H1 (cell line): Measurements from ENCODE around the gene PLSCR1. TPM values are rescaled to one million over a fixed set of nuclear protein-coding genes. Genes with fewer than 3 reads are reported as not detected.

Experiments
- CTCF ChIA-PET: fragments of 300-600 bp; sonication (Branson Sonifier 250); formaldehyde crosslinking; loops from one replicate; lab custom pipeline; 2021; ENCODE audit not compliant: partially characterized antibody; lab: Charles Lee
- POLR2A ChIA-PET: fragments of 300-600 bp; sonication (Branson Sonifier 250); formaldehyde crosslinking; loops from one replicate; lab custom pipeline; 2021; ENCODE audit warnings: inconsistent platforms; ENCODE audit not compliant: partially characterized antibody; lab: Charles Lee
- DNase-seq, 2 experiments: peaks; one replicate each; pipeline versions ENCODE4 v3.0.0 to v3.0.0-alpha.2; 2010 to 2022; ENCODE audit warnings: low spot score in 2 of 2, low read depth in 1 of 2, mixed read lengths in 1 of 2
- FAIRE-seq: peaks from 2 replicates; lab custom pipeline; 2011; peaks lifted over from hg19 to GRCh38; lab: Jason Lieb, UNC
- H2AFZ ChIP-seq: 2 replicates; pipeline ENCODE4 v1.8.1; 2012; ENCODE audit warnings: low read length, inconsistent platforms
- H2AK5ac ChIP-seq: 2 replicates; pipeline ENCODE4 v1.6.1; 2013; ENCODE audit warnings: low read depth, low read length
- H2BK120ac ChIP-seq: replicated peaks from 2 replicates; pipeline ENCODE3; 2013; ENCODE audit warnings: low read depth, low read length, inconsistent platforms
- H2BK12ac ChIP-seq: 2 replicates; pipeline ENCODE4 v1.6.1; 2013; ENCODE audit warnings: low read depth, low read length
- H2BK15ac ChIP-seq: 2 replicates; pipeline ENCODE4 v1.6.1; 2013; ENCODE audit warnings: low read length
- H2BK20ac ChIP-seq: 2 replicates; pipeline ENCODE4 v1.6.1; 2013; ENCODE audit warnings: low read length
- H2BK5ac ChIP-seq: 2 replicates; pipeline ENCODE4 v1.6.1; 2013; ENCODE audit warnings: low read depth, low read length
- H3K14ac ChIP-seq: 2 replicates; pipeline ENCODE4 v1.6.1; 2013; ENCODE audit warnings: inconsistent platforms; ENCODE audit not compliant: insufficient read length
- H3K18ac ChIP-seq: 2 replicates; pipeline ENCODE4 v1.6.1; 2013; ENCODE audit warnings: low read length; ENCODE audit errors: extremely low read depth
- H3K23ac ChIP-seq: 2 replicates; pipeline ENCODE4 v1.6.1; 2013; ENCODE audit warnings: inconsistent platforms; ENCODE audit not compliant: insufficient read length
- H3K23me2 ChIP-seq: 2 replicates; pipeline ENCODE4 v1.6.1; 2013; ENCODE audit warnings: low read depth, low read length
- H3K27ac ChIP-seq: 2 replicates; pipeline ENCODE4 v1.6.1; 2011; ENCODE audit warnings: low read depth, low read length, inconsistent platforms
- H3K27me3 ChIP-seq, 4 experiments: replicated peaks in 1 of 4; 1 replicate in 1 of 4; 2 replicates in 3 of 4; pipeline versions ENCODE4 v1.6.1 to v1.8.1; 2011 to 2013; ENCODE audit warnings: low read length in 3 of 4, mild to moderate bottlenecking in 3 of 4, inconsistent platforms in 2 of 4, mixed read lengths in 2 of 4, moderate library complexity in 1 of 4; ENCODE audit not compliant: control insufficient read depth in 3 of 4, insufficient read depth in 3 of 4; ENCODE audit errors: extremely low read depth in 1 of 4
- H3K36me3 ChIP-seq, 4 experiments: 2 replicates each; pipeline versions ENCODE4 v1.6.1 to v1.8.1; 2011 to 2013; ENCODE audit warnings: mild to moderate bottlenecking in 4 of 4, low read length in 3 of 4, moderate library complexity in 2 of 4, control low read depth in 1 of 4, inconsistent platforms in 1 of 4; ENCODE audit not compliant: insufficient read depth in 4 of 4, control insufficient read depth in 2 of 4
- H3K4ac ChIP-seq: replicated peaks from 2 replicates; pipeline ENCODE3; 2013; ENCODE audit warnings: low read length, low read depth, mixed read lengths, inconsistent platforms; ENCODE audit not compliant: insufficient read length
- H3K4me1 ChIP-seq, 4 experiments: replicated peaks in 1 of 4; 1 replicate in 1 of 4; 2 replicates in 3 of 4; pipeline versions ENCODE4 v1.6.1 to v1.8.1; 2011 to 2013; ENCODE audit warnings: low read length in 3 of 4, inconsistent platforms in 2 of 4, mixed read lengths in 1 of 4; ENCODE audit not compliant: insufficient read depth in 4 of 4, control insufficient read depth in 3 of 4
- H3K4me2 ChIP-seq, 2 experiments: 2 replicates each; pipeline versions ENCODE4 v1.6.1 to v1.8.1; 2011 to 2013; ENCODE audit warnings: low read depth in 2 of 2, low read length in 2 of 2, control low read depth in 1 of 2, inconsistent platforms in 1 of 2, mild to moderate bottlenecking in 1 of 2; ENCODE audit not compliant: insufficient read depth in 1 of 2
- H3K4me3 ChIP-seq, 4 experiments: fragments of 200-600, 300-600 bp in 1 of 4; sonication (generic), shearing (Covaris generic), sonication (Bioruptor Twin) in 1 of 4; 2 replicates each; pipeline versions ENCODE4 v1.5.1 to v1.8.1; 2011 to 2016; ENCODE audit warnings: low read length in 4 of 4, low read depth in 3 of 4, control low read depth in 2 of 4, inconsistent platforms in 2 of 4, mild to moderate bottlenecking in 2 of 4, mixed read lengths in 1 of 4, moderate library complexity in 1 of 4; ENCODE audit not compliant: insufficient read depth in 2 of 4; ENCODE audit errors: extremely low read depth in 1 of 4
- H3K56ac ChIP-seq: replicated peaks from 2 replicates; pipeline ENCODE3; 2013; ENCODE audit warnings: low read depth, mild to moderate bottlenecking, mixed read lengths, low read length, inconsistent platforms; ENCODE audit not compliant: insufficient read length
- H3K79me1 ChIP-seq: 2 replicates; pipeline ENCODE4 v1.6.1; 2013; ENCODE audit warnings: low read depth, low read length, control low read depth
- H3K79me2 ChIP-seq, 2 experiments: 2 replicates each; pipeline versions ENCODE4 v1.6.1 to v1.8.1; 2012 to 2013; ENCODE audit warnings: low read length in 2 of 2, mild to moderate bottlenecking in 2 of 2, inconsistent platforms in 1 of 2; ENCODE audit not compliant: insufficient read depth in 2 of 2, control insufficient read depth in 1 of 2
- H3K9ac ChIP-seq, 4 experiments: replicated peaks in 1 of 4; 1 replicate in 1 of 4; 2 replicates in 3 of 4; pipeline versions ENCODE4 v1.6.1 to v1.8.1; 2011 to 2013; ENCODE audit warnings: low read depth in 3 of 4, low read length in 3 of 4, control low read depth in 2 of 4, mild to moderate bottlenecking in 2 of 4, moderate library complexity in 2 of 4, inconsistent platforms in 1 of 4; ENCODE audit errors: extremely low read depth in 1 of 4
- H3K9me3 ChIP-seq, 2 experiments: 2 replicates each; pipeline versions ENCODE4 v1.6.1 to v1.8.1; 2012 to 2013; ENCODE audit warnings: mild to moderate bottlenecking in 2 of 2, moderate library complexity in 2 of 2, control low read depth in 1 of 2, inconsistent platforms in 1 of 2, low read depth in 1 of 2, low read length in 1 of 2, mixed read lengths in 1 of 2; ENCODE audit not compliant: insufficient read depth in 2 of 2
- H4K20me1 ChIP-seq, 2 experiments: replicated peaks in 1 of 2; 2 replicates each; pipeline versions ENCODE3 to v1.8.1; 2011 to 2013; ENCODE audit warnings: inconsistent platforms in 2 of 2, low read length in 2 of 2, mild to moderate bottlenecking in 1 of 2; ENCODE audit not compliant: insufficient read depth in 2 of 2, control insufficient read depth in 1 of 2
- H4K5ac ChIP-seq: 2 replicates; pipeline ENCODE4 v1.6.1; 2013; ENCODE audit warnings: low read length, low read depth, mixed read lengths, inconsistent platforms; ENCODE audit not compliant: insufficient read length
- H4K8ac ChIP-seq: 2 replicates; pipeline ENCODE4 v1.8.0; 2013; ENCODE audit warnings: mild to moderate bottlenecking, moderate library complexity, low read length, inconsistent platforms; ENCODE audit not compliant: insufficient read depth; ENCODE audit errors: extremely low read depth
- H4K91ac ChIP-seq: replicated peaks from 2 replicates; pipeline ENCODE3; 2013; ENCODE audit warnings: low read length, mixed read lengths, inconsistent platforms; ENCODE audit not compliant: insufficient read length
- ASH2L ChIP-seq: fragments of 200-600, 300-600 bp; sonication (generic); IDR thresholded peaks from one replicate; pipeline ENCODE4 v1.7.1; 2017; ENCODE audit warnings: low read length
- CTCF ChIP-seq, 3 experiments: IDR thresholded peaks; 1 replicate in 2 of 3; 2 replicates in 1 of 3; pipeline versions ENCODE4 v1.5.1 to v1.6.1; 2011; ENCODE audit warnings: low read length in 3 of 3, mild to moderate bottlenecking in 3 of 3, inconsistent platforms in 2 of 3, low read depth in 1 of 3, moderate library complexity in 1 of 3; ENCODE audit not compliant: insufficient read depth in 1 of 3; ENCODE audit errors: control extremely low read depth in 1 of 3
- HDAC2 ChIP-seq, 2 experiments: fragments of 300-600 bp in 1 of 2; sonication (generic) in 1 of 2; IDR thresholded peaks; 2 replicates each; pipeline ENCODE4 v1.6.1; 2011 to 2012; ENCODE audit warnings: low read depth in 2 of 2, low read length in 2 of 2, mild to moderate bottlenecking in 2 of 2, moderate library complexity in 2 of 2, borderline replicate concordance in 1 of 2, inconsistent platforms in 1 of 2
- JUND ChIP-seq: IDR thresholded peaks from 2 replicates; pipeline ENCODE4 v1.6.1; 2011; ENCODE audit warnings: mild to moderate bottlenecking, improper control_type of control experiment, low read length
- MAX ChIP-seq: IDR thresholded peaks from 2 replicates; pipeline ENCODE4 v1.6.1; 2012; ENCODE audit warnings: inconsistent platforms
- NANOG ChIP-seq: IDR thresholded peaks from 2 replicates; pipeline ENCODE4 v1.6.1; 2011; ENCODE audit warnings: low read length, low read depth, mild to moderate bottlenecking, inconsistent platforms; ENCODE audit not compliant: insufficient read depth, poor library complexity, severe bottlenecking
- PHF8 ChIP-seq: fragments of 200-600 bp; sonication (generic); conservative IDR thresholded peaks from 2 replicates; pipeline ENCODE4 v1.7.1; 2012; ENCODE audit warnings: low read depth, mild to moderate bottlenecking, inconsistent platforms, low read length, moderate library complexity
- POLR2AphosphoS5 ChIP-seq: IDR thresholded peaks from 2 replicates; pipeline ENCODE4 v1.6.1; 2011; ENCODE audit warnings: low read depth, low read length
- RXRA ChIP-seq: IDR thresholded peaks from 2 replicates; pipeline ENCODE4 v1.6.1; 2011; ENCODE audit warnings: low read depth, mild to moderate bottlenecking, low read length, moderate library complexity; ENCODE audit not compliant: insufficient read depth
- SRF ChIP-seq: IDR thresholded peaks from 2 replicates; pipeline ENCODE4 v1.6.1; 2011; ENCODE audit warnings: mild to moderate bottlenecking, low read depth, low read length, moderate library complexity
- TCF12 ChIP-seq: IDR thresholded peaks from 2 replicates; pipeline ENCODE4 v1.6.1; 2011; ENCODE audit warnings: low read depth, mild to moderate bottlenecking, low read length
- whole genome bisulfite sequencing, 2 experiments: shearing (Covaris generic) in 1 of 2; methylation state at CpG; one replicate each; pipeline versions ENCODE4 v1.1.6 to v1.1.7; 2013 to 2015; ENCODE audit warnings: low lambda C conversion rate in 2 of 2, mixed read lengths in 2 of 2, inconsistent platforms in 1 of 2, low coverage in 1 of 2, missing lambda C conversion rate in 1 of 2; ENCODE audit not compliant: insufficient replicate concordance in 2 of 2, insufficient coverage in 1 of 2, insufficient read length in 1 of 2; ENCODE audit errors: extremely low coverage in 1 of 2, missing lambda C conversion rate in 1 of 2; 5-methylcytosine and 5-hydroxymethylcytosine counted together
- polyA plus RNA-seq, 7 experiments: library from polyadenylated mRNA; depleted of rRNA in 3 of 7; stranded (reverse) in 5 of 7; unstranded in 2 of 7; fragments of >200 nt in 5 of 7; fragments of 200-250 nt in 2 of 7; gene quantifications; 1 replicate in 5 of 7; 2 replicates in 1 of 7; 4 replicates in 1 of 7; pipeline versions ENCODE4 v1.2.1 to v1.2.3, GENCODE V29; 2011 to 2013; ENCODE audit warnings: missing spikeins in 2 of 7, mixed read lengths in 2 of 7
- total RNA-seq: library from RNA; stranded (reverse); fragmentation: NEBNext Ultra II Directional; extraction: Animal tissue kit (Norgen Biotek cat#: 25700); gene quantifications from 2 replicates; pipeline ENCODE4 v1.2.1, GENCODE V29; 2021

Gene PLSCR1
- total and polyA plus RNA-seq, 2 of the 8 experiments (the other 6 are each of a cell fraction or from before 2014, with no cell fraction given) = 32.2 to 48.5 TPM

- peaks cover 0 to 3% (median 0%) of the 10 kb centered on the region in 4 experiments; a peak in 1 of 7 replicates for H3K4me1 ChIP-seq
- H4K91ac ChIP-seq = no peak overlapping the region
- H3K27me3 ChIP-seq = no peaks in the 10 kb centered on the region
- FAIRE-seq (no peak), DNase-seq (no peak)
- WGBS, 2 experiments = 43% methylated on average over 1 of the region's 1 CpG; no CpG with 5 or more reads in 1 of the 2 experiments
- no peaks in the 10 kb centered on the region for H3K79me2 ChIP-seq
- H3K4me3 ChIP-seq = no peak overlapping the region
- no peak overlapping the region for H3K14ac ChIP-seq
- no peak overlapping the region for H3K4ac ChIP-seq
- H3K9ac ChIP-seq = no peak overlapping the region
- H3K9me3 ChIP-seq = no peaks in the 10 kb centered on the region; a peak in 1 of 4 replicates
- no peak overlapping the region for H4K8ac ChIP-seq
- no peak overlapping the region for H2AK5ac ChIP-seq
- H2BK120ac ChIP-seq = no peak overlapping the region
- H2BK12ac ChIP-seq = no peak overlapping the region
- ChIA-PET POLR2A (no interaction called here), CTCF (no interaction called here)
- no peaks in the 10 kb centered on the region for H4K20me1 ChIP-seq
- H3K56ac ChIP-seq = no peak overlapping the region
- no peak overlapping the region for H2BK15ac ChIP-seq
- no peak overlapping the region for H2AFZ ChIP-seq
- H3K4me2 ChIP-seq = no peak overlapping the region
- no peak overlapping the region for H2BK20ac ChIP-seq
- H4K5ac ChIP-seq = no peak overlapping the region
- H3K18ac ChIP-seq = no peak overlapping the region
- H3K79me1 ChIP-seq = no peaks in the 10 kb centered on the region
- H3K27ac ChIP-seq = no peak overlapping the region
- no peaks in the 10 kb centered on the region for H3K23me2 ChIP-seq
- no peaks in the 10 kb centered on the region for H3K36me3 ChIP-seq
- no peak overlapping the region for H2BK5ac ChIP-seq
- no peak overlapping the region for H3K23ac ChIP-seq
- TF ChIP-seq TCF12 (no peak), POLR2AphosphoS5 (no peak), ASH2L (no peak), HDAC2 (IDR thresholded peaks at IDR 0.05; ENCODE audit: borderline replicate concordance in 1 of 2, low read depth in 2 of 2, low read length in 2 of 2) (no peak), SRF (no peak), RXRA (no peak), CTCF (IDR thresholded peaks at IDR 0.05; ENCODE audit: control extremely low read depth in 1 of 3, insufficient read depth in 1 of 3, low read depth in 1 of 3, low read length in 3 of 3) (no peak), MAX (no peak), NANOG (no peak), PHF8 (no peak), JUND (no peak)
These were observed 77.8 kb downstream of the PLSCR1 start for GRCh38 chr3:146466604-146467003.
